HepG2 (cell line): ENCODE measurements around the gene NOL11. TPM values are rescaled to one million over a fixed set of nuclear protein-coding genes. Genes with fewer than 3 reads are reported as not detected.

Experiments used
- ADNP ChIP-seq: sonication (generic); formaldehyde crosslinking; IDR thresholded peaks from 2 replicates; pipeline ENCODE4 v1.4.0; 2020; ENCODE audit warnings: missing genetic modification reagents
- AGO2 ChIP-seq: fragments of 200-400 bp; formaldehyde crosslinking; optimal IDR thresholded peaks from 2 replicates; pipeline ENCODE3; 2017; ENCODE audit warnings: mild to moderate bottlenecking, low read depth, low read length, moderate library complexity
- FLYWCH1 ChIP-seq: sonication (generic); formaldehyde crosslinking; IDR thresholded peaks from 2 replicates; pipeline ENCODE4 v1.8.1; 2023; ENCODE audit warnings: mild to moderate bottlenecking, missing genetic modification reagents
- KDM1A ChIP-seq: IDR thresholded peaks from 2 replicates; pipeline ENCODE4 v1.6.1; 2016; ENCODE audit warnings: missing compliant biosample characterization
- MATR3 ChIP-seq: sonication (generic); formaldehyde crosslinking; IDR thresholded peaks from 2 replicates; pipeline ENCODE4 v1.4.0; 2020; ENCODE audit warnings: missing genetic modification reagents
- MTA1 ChIP-seq: sonication (generic); formaldehyde crosslinking; IDR thresholded peaks from 2 replicates; pipeline ENCODE4 v1.4.0; 2020; ENCODE audit warnings: missing genetic modification reagents, mild to moderate bottlenecking, borderline replicate concordance
- PTBP1 ChIP-seq: fragments of 200-400 bp; formaldehyde crosslinking; IDR thresholded peaks from 2 replicates; pipeline ENCODE4 v1.6.1; 2018; ENCODE audit warnings: low read length, low read depth; ENCODE audit not compliant: poor library complexity, severe bottlenecking
- RELA ChIP-seq: sonication (generic); formaldehyde crosslinking; IDR thresholded peaks from 2 replicates; pipeline ENCODE4 v1.4.0; 2020; ENCODE audit warnings: missing genetic modification reagents
- SPEN ChIP-seq: sonication (generic); formaldehyde crosslinking; IDR thresholded peaks from 2 replicates; pipeline ENCODE4 v1.5.1; 2020; ENCODE audit warnings: low read depth, mild to moderate bottlenecking, missing genetic modification reagents
- SRF ChIP-seq: IDR thresholded peaks from 2 replicates; pipeline ENCODE4 v1.6.1; 2011; ENCODE audit warnings: mild to moderate bottlenecking, low read depth, low read length, moderate library complexity
- SRSF9 ChIP-seq: fragments of 200-400 bp; formaldehyde crosslinking; IDR thresholded peaks from 2 replicates; pipeline ENCODE4 v1.6.1; 2018; ENCODE audit warnings: borderline replicate concordance, mild to moderate bottlenecking, low read depth, low read length; ENCODE audit not compliant: insufficient read depth, poor library complexity, severe bottlenecking
- THAP11 ChIP-seq: IDR thresholded peaks from 2 replicates; pipeline ENCODE4 v1.6.1; 2016; ENCODE audit warnings: missing biosample characterization, missing genetic modification reagents
- ZFP37 ChIP-seq: sonication (generic); formaldehyde crosslinking; IDR thresholded peaks from 2 replicates; pipeline ENCODE4 v1.4.0; 2020; ENCODE audit warnings: missing genetic modification reagents, borderline replicate concordance
- ZFYVE20 ChIP-seq: sonication (generic); formaldehyde crosslinking; IDR thresholded peaks from 2 replicates; pipeline ENCODE4 v1.8.0; 2023; ENCODE audit warnings: low read depth, mild to moderate bottlenecking, moderate library complexity, missing genetic modification reagents, borderline replicate concordance
- ZNF253 ChIP-seq: sonication (generic); formaldehyde crosslinking; IDR thresholded peaks from 2 replicates; pipeline ENCODE4 v1.8.0; 2022; ENCODE audit warnings: mild to moderate bottlenecking, missing genetic modification reagents, borderline replicate concordance
- ZNF274 ChIP-seq: sonication (generic); formaldehyde crosslinking; IDR thresholded peaks from 2 replicates; pipeline ENCODE4 v1.5.1; 2020; ENCODE audit warnings: mild to moderate bottlenecking, missing genetic modification reagents
- ZNF792 ChIP-seq: IDR thresholded peaks from 2 replicates; pipeline ENCODE4 v1.6.1; 2016
- ZNF850 ChIP-seq: sonication (generic); formaldehyde crosslinking; conservative IDR thresholded peaks from 2 replicates; pipeline ENCODE4 v1.9.0; 2021; ENCODE audit warnings: mild to moderate bottlenecking, missing genetic modification reagents
- polyA plus RNA-seq, 8 experiments: library from polyadenylated mRNA; depleted of rRNA in 3 of 8; stranded (reverse) in 7 of 8; unstranded in 1 of 8; fragments of >200 nt; fragmentation: Illumina TruSeq in 4 of 8; extraction: Trizol in 4 of 8; gene quantifications; 2 replicates each; pipeline versions ENCODE4 v1.2.1 to v1.2.3, GENCODE V29; 2011 to 2016; ENCODE audit warnings: low read depth in 4 of 8, missing spikeins in 1 of 8, mixed read lengths in 1 of 8; ENCODE audit not compliant: insufficient read depth in 1 of 8
- total RNA-seq, 5 experiments: library from RNA; depleted of rRNA; stranded (reverse); fragments of >200 nt; fragmentation: Illumina TruSeq; extraction: Trizol; gene quantifications; 2 replicates each; pipeline ENCODE4 v1.2.3, GENCODE V29; 2016; ENCODE audit warnings: low read depth in 1 of 5
- TF ChIP-seq, protein P1 (sequence below): sonication (generic); formaldehyde crosslinking; IDR thresholded peaks from 2 replicates; pipeline ENCODE4 v1.5.1; 2020; ENCODE audit warnings: missing genetic modification reagents, mild to moderate bottlenecking, borderline replicate concordance
- TF ChIP-seq, protein P2 (sequence below): sonication (generic); formaldehyde crosslinking; IDR thresholded peaks from 2 replicates; pipeline ENCODE4 v1.5.0; 2020; ENCODE audit warnings: missing genetic modification reagents
- TF ChIP-seq, protein P3 (sequence below): sonication (generic); formaldehyde crosslinking; IDR thresholded peaks from 2 replicates; pipeline ENCODE4 v1.5.0; 2020; ENCODE audit warnings: mild to moderate bottlenecking, missing genetic modification reagents
- TF ChIP-seq, protein P4 (sequence below): sonication (generic); formaldehyde crosslinking; IDR thresholded peaks from 2 replicates; pipeline ENCODE4 v1.4.0; 2020; ENCODE audit warnings: missing genetic modification reagents, borderline replicate concordance
- TF ChIP-seq, protein P5 (sequence below): sonication (generic); formaldehyde crosslinking; IDR thresholded peaks from 2 replicates; pipeline ENCODE4 v1.4.0; 2020; ENCODE audit warnings: mild to moderate bottlenecking, missing genetic modification reagents

The NOL11 gene
- total and polyA plus RNA-seq, 2 of the 13 experiments (the other 11 are each of a cell fraction or from before 2014, with no cell fraction given) = 45.8 to 124 TPM

DNA sequence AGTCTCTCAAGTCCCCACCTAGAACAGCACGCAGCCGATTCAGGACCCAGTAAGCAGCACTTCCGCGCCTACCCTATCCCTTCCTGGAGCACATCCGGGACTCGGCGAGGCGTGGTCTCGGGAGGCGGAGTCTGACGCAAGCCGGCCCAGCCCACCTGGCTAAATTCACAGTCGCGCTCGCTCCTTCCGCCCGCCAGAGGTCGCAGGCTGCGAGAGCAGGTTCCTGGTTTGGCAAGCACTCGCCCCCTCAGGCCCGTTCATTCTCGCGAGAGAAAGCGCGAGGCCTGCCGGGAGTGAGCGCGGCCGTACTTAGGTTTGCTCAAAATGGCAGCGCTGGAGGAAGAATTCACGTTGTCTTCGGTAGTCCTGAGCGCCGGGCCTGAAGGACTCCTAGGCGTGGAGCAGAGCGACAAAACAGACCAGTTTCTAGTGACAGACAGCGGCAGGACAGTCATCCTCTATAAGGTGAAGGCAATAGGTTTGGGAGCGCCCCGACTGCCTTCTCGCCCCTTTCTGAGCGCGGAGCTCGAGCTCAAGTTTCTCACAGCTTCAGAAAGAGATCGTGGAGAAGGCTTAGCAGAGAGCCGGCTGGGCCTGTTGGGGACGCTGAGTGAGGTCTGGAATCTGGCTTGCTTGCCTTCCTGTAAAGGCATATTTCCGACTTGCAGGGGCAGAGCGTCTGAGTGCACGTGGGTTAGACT, at the start of gene NOL11 (continued):
- TF ChIP-seq, protein P1, sequence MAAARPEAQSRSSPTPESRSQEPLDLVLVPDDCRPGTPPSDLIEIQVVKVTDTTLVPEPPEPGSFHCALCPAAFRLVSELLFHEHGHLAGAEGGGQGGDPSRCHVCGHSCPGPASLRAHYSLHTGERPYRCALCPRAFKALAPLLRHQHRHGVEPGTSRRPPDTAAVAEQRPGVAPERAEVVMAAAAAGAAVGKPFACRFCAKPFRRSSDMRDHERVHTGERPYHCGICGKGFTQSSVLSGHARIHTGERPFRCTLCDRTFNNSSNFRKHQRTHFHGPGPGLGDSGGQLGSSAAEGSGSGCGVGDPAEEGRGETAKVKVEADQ (CRISPR knock-in tag) = peak; percentile 87
- TF ChIP-seq MATR3 (CRISPR knock-in tag) (no peak), PTBP1 (peak; percentile 79), MTA1 (CRISPR knock-in tag) (peak; percentile 78; the same call in 1 of the 2 replicates), ADNP (CRISPR knock-in tag) (no peak), ZNF850 (CRISPR knock-in tag) (no peak), FLYWCH1 (CRISPR knock-in tag) (peak; percentile 92; the same call in 1 of the 2 replicates), ZNF274 (CRISPR knock-in tag) (peak; percentile 97), ZFP37 (CRISPR knock-in tag) (peak; percentile 81), SRSF9 (no peak), RELA (CRISPR knock-in tag) (no peak), THAP11 (peak; percentile 94), ZNF792 (CRISPR knock-in tag) (peak; percentile 93), ZNF253 (no peak), SRF (peak; percentile 64; the same call in 1 of the 2 replicates), AGO2 (peak; percentile 49), KDM1A (no peak; the same call in 1 of the 2 replicates), SPEN (peak; percentile 100), ZFYVE20 (CRISPR knock-in tag) (no peak)
- TF ChIP-seq, protein P2, sequence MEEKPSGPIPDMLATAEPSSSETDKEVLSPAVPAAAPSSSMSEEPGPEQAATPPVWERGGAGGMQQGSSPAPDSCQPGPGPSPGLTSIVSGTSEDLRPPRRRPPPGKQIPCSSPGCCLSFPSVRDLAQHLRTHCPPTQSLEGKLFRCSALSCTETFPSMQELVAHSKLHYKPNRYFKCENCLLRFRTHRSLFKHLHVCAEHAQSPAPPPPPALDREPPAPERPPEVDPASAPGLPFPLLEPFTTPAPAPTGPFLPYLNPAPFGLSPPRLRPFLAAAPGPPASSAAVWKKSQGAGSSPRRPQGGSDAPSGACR (CRISPR knock-in tag) = peak; percentile 97
- TF ChIP-seq, protein P3, sequence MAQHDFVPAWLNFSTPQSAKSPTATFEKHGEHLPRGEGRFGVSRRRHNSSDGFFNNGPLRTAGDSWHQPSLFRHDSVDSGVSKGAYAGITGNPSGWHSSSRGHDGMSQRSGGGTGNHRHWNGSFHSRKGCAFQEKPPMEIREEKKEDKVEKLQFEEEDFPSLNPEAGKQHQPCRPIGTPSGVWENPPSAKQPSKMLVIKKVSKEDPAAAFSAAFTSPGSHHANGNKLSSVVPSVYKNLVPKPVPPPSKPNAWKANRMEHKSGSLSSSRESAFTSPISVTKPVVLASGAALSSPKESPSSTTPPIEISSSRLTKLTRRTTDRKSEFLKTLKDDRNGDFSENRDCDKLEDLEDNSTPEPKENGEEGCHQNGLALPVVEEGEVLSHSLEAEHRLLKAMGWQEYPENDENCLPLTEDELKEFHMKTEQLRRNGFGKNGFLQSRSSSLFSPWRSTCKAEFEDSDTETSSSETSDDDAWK (CRISPR knock-in tag) = no peak
- TF ChIP-seq, protein P4, sequence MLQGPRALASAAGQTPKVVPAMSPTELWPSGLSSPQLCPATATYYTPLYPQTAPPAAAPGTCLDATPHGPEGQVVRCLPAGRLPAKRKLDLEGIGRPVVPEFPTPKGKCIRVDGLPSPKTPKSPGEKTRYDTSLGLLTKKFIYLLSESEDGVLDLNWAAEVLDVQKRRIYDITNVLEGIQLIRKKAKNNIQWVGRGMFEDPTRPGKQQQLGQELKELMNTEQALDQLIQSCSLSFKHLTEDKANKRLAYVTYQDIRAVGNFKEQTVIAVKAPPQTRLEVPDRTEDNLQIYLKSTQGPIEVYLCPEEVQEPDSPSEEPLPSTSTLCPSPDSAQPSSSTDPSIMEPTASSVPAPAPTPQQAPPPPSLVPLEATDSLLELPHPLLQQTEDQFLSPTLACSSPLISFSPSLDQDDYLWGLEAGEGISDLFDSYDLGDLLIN (CRISPR knock-in tag) = peak; percentile 89; the same call in 1 of the 2 replicates
- TF ChIP-seq, protein P5, sequence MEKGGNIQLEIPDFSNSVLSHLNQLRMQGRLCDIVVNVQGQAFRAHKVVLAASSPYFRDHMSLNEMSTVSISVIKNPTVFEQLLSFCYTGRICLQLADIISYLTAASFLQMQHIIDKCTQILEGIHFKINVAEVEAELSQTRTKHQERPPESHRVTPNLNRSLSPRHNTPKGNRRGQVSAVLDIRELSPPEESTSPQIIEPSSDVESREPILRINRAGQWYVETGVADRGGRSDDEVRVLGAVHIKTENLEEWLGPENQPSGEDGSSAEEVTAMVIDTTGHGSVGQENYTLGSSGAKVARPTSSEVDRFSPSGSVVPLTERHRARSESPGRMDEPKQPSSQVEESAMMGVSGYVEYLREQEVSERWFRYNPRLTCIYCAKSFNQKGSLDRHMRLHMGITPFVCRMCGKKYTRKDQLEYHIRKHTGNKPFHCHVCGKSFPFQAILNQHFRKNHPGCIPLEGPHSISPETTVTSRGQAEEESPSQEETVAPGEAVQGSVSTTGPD (CRISPR knock-in tag) = no peak
